Activated CD8-positive, alpha-beta memory T cell treated with anti-CD3 and anti-CD28 coated beads, Interleukin-2, amount 50 U/mL, for 1 hour (primary cell): ENCODE measurements around the gene DNAJC5.

ENCODE experiments used
- DNase-seq: peaks from one replicate; pipeline ENCODE4 v3.0.0-alpha.2; 2020; ENCODE audit errors: extremely low read depth

DNAJC5 gene

GRCh38 chr20:63940472-63941266, 45.7 kb downstream of the DNAJC5 start:
- DNase-seq: no peak

GRCh38 chr20:63941282-63942081, 46.6 kb downstream of the DNAJC5 start:
- DNase-seq: peak; percentile 60

GRCh38 chr20:63942250-63942951, 47.5 kb downstream of the DNAJC5 start:
- no peak for DNase-seq

- no peak for DNase-seq
Measured at GRCh38 chr20:63942969-63943807, 48.3 kb downstream of the DNAJC5 start.

- no peak for DNase-seq
Measured at GRCh38 chr20:63943808-63944077, 48.8 kb downstream of the DNAJC5 start.

GRCh38 chr20:63944078-63944941, 49.4 kb downstream of the DNAJC5 start:
- DNase-seq: no peak

GRCh38 chr20:63945031-63945658, 50.2 kb downstream of the DNAJC5 start:
- DNase-seq: no peak

- DNase-seq: no peak
Measured at GRCh38 chr20:63945921-63946920, 51.3 kb downstream of the DNAJC5 start.

- no peak for DNase-seq
Measured at GRCh38 chr20:63946986-63947637, 52.2 kb downstream of the DNAJC5 start.

GRCh38 chr20:63947638-63948456, 52.9 kb downstream of the DNAJC5 start:
- no peak for DNase-seq

GRCh38 chr20:63950701-63951397, 55.9 kb downstream of the DNAJC5 start:
- DNase-seq: no peak

GRCh38 chr20:63951398-63952209, 56.7 kb downstream of the DNAJC5 start:
- no peak for DNase-seq

GRCh38 chr20:63952210-63952535, 57.2 kb downstream of the DNAJC5 start:
- no peak for DNase-seq

GRCh38 chr20:63952769-63953168, 57.8 kb downstream of the DNAJC5 start:
- DNase-seq: no peak

- no peak for DNase-seq
Measured at GRCh38 chr20:63953764-63954429, 59.0 kb downstream of the DNAJC5 start.
